DND-41 (cell line): Measurements from ENCODE around the gene SMIM22.

Source experiments
- CTCF ChIP-seq: IDR thresholded peaks from 2 replicates; pipeline ENCODE4 v1.5.1; 2012; ENCODE audit warnings: borderline replicate concordance, low read length, moderate library complexity, mild to moderate bottlenecking; ENCODE audit not compliant: poor library complexity, severe bottlenecking; ENCODE audit errors: extremely low read depth
- EZH2 ChIP-seq: IDR thresholded peaks from 3 replicates; pipeline ENCODE4 v1.6.1; 2012; ENCODE audit warnings: borderline replicate concordance, low read depth, mild to moderate bottlenecking, moderate library complexity, low read length, inconsistent platforms; ENCODE audit not compliant: severe bottlenecking

GRCh38 chr16:4814046-4814445 is 18.9 kb downstream of the SMIM22 start:
- TF ChIP-seq CTCF (no peak), EZH2 (no peak)
